ENCODE results near the gene CLCN7. TPM values are rescaled to one million over a fixed set of nuclear protein-coding genes. Genes with fewer than 3 reads are reported as not detected.
A peak's percentile ranks its signal among the peaks of the same experiment; 100 is the strongest.

The CLCN7 gene
- total and polyA plus RNA-seq, 2 of the 13 experiments (the other 11 are each of a cell fraction or from before 2014, with no cell fraction given) = 24.6 to 25.1 TPM

GRCh38 chr16:1413684-1414531, 60.9 kb downstream of the CLCN7 start (continued):
- TF ChIP-seq ZNF512 (CRISPR knock-in tag; IDR thresholded peaks at IDR 0.05) (no peak), GATAD1 (CRISPR knock-in tag; IDR thresholded peaks at IDR 0.05) (no peak), LBX2 (CRISPR knock-in tag; IDR thresholded peaks at IDR 0.05; ENCODE audit: borderline replicate concordance) (no peak), GABPB1 (CRISPR knock-in tag; IDR thresholded peaks at IDR 0.05) (peak; percentile 61; the same call in 1 of the 2 replicates), TFDP2 (CRISPR knock-in tag; IDR thresholded peaks at IDR 0.05) (no peak), NFKB2 (CRISPR knock-in tag; IDR thresholded peaks at IDR 0.05; ENCODE audit: borderline replicate concordance) (peak; percentile 24; the same call in 1 of the 2 replicates), ZBTB37 (CRISPR knock-in tag; IDR thresholded peaks at IDR 0.05) (no peak), ZFP90 (CRISPR knock-in tag; IDR thresholded peaks at IDR 0.05; ENCODE audit: borderline replicate concordance) (peak; percentile 40; the same call in 1 of the 2 replicates), AKAP8 (CRISPR knock-in tag; IDR thresholded peaks at IDR 0.05) (0 out of 2 replicates have a peak, but pooled peaks have one; percentile 7), TARDBP (CRISPR knock-in tag; IDR thresholded peaks at IDR 0.05) (0 out of 2 replicates have a peak, but pooled peaks have one; percentile 27), ZNF510 (CRISPR knock-in tag; IDR thresholded peaks at IDR 0.05; ENCODE audit: low read depth) (no peak), MTERF4 (CRISPR knock-in tag; IDR thresholded peaks at IDR 0.05) (0 out of 2 replicates have a peak, but pooled peaks have one; percentile 40), ZNF441 (CRISPR knock-in tag; IDR thresholded peaks at IDR 0.05; ENCODE audit: borderline replicate concordance) (no peak), ZBTB3 (CRISPR knock-in tag; IDR thresholded peaks at IDR 0.05; ENCODE audit: borderline replicate concordance, low read depth) (no peak), NFAT5 (CRISPR knock-in tag; IDR thresholded peaks at IDR 0.05) (no peak), BORCS8-MEF2B (CRISPR knock-in tag; IDR thresholded peaks at IDR 0.05) (peak; percentile 69; the same call in 1 of the 2 replicates)
